PC-9 (cell line): Measurements from ENCODE around the gene RPAP2. TPM values are rescaled to one million over a fixed set of nuclear protein-coding genes. Genes with fewer than 3 reads are reported as not detected.

Experiments
- BruUV-seq: library from RNA; stranded (reverse); fragments of 400-500 nt; replicated peaks from 2 replicates; lab custom pipeline; 2021; lab: Mats Ljungman, UMichigan
- CTCF ChIA-PET: fragments of 300-600 bp; sonication (Branson Sonifier 250); formaldehyde crosslinking; loops from one replicate; lab custom pipeline; 2022; ENCODE audit warnings: antibody characterized with exemption; lab: Charles Lee
- POLR2A ChIA-PET: fragments of 300-600 bp; sonication (Branson Sonifier 250); formaldehyde crosslinking; loops from one replicate; lab custom pipeline; 2022; ENCODE audit warnings: antibody characterized with exemption; ENCODE audit not compliant: unreplicated experiment; lab: Charles Lee
- DNase-seq, 2 experiments: peaks; one replicate each; pipeline versions ENCODE4 v3.0.0 to v3.0.0-alpha.2; 2015 to 2022; ENCODE audit warnings: mixed read lengths in 1 of 2
- H2AFZ ChIP-seq: fragments of 200-600 bp; sonication (generic); 2 replicates; pipeline ENCODE4 v1.8.1; 2017; ENCODE audit warnings: antibody characterized with exemption
- H3F3A ChIP-seq: fragments of 200-600 bp; sonication (generic); 2 replicates; pipeline ENCODE4 v1.8.1; 2017; ENCODE audit warnings: antibody characterized with exemption, mild to moderate bottlenecking, low read depth; ENCODE audit not compliant: insufficient read depth
- H3K27ac ChIP-seq: fragments of 200-600 bp; sonication (generic); 2 replicates; pipeline ENCODE4 v1.6.1; 2016; ENCODE audit warnings: mixed run types
- H3K27me3 ChIP-seq: fragments of 200-600 bp; sonication (generic); 2 replicates; pipeline ENCODE4 v1.6.1; 2016; ENCODE audit warnings: low read depth, mixed run types; ENCODE audit not compliant: insufficient read depth
- H3K36me3 ChIP-seq: fragments of 200-600 bp; sonication (generic); 2 replicates; pipeline ENCODE4 v1.6.1; 2016; ENCODE audit warnings: low read depth, mixed run types
- H3K4me1 ChIP-seq: fragments of 200-600 bp; sonication (generic); replicated peaks from 2 replicates; pipeline ENCODE4 v1.6.1; 2016; ENCODE audit warnings: mixed run types; ENCODE audit not compliant: insufficient read depth
- H3K4me2 ChIP-seq: fragments of 200-600 bp; sonication (generic); 2 replicates; pipeline ENCODE4 v1.6.1; 2017; ENCODE audit warnings: mixed run types
- H3K4me3 ChIP-seq: fragments of 200-600 bp; sonication (generic); 2 replicates; pipeline ENCODE4 v1.6.1; 2016; ENCODE audit warnings: mixed run types
- H3K79me2 ChIP-seq: fragments of 200-600 bp; sonication (generic); 2 replicates; pipeline ENCODE4 v1.6.1; 2017; ENCODE audit warnings: low read depth, mixed run types
- H3K9me2 ChIP-seq: fragments of 200-600 bp; sonication (generic); 2 replicates; pipeline ENCODE4 v1.8.1; 2017; ENCODE audit warnings: mild to moderate bottlenecking; ENCODE audit not compliant: insufficient read depth
- H3K9me3 ChIP-seq: fragments of 200-600 bp; sonication (generic); 2 replicates; pipeline ENCODE4 v1.8.1; 2016; ENCODE audit warnings: low read depth; ENCODE audit not compliant: insufficient read depth
- H4K20me1 ChIP-seq: fragments of 200-600 bp; sonication (generic); 2 replicates; pipeline ENCODE4 v1.8.1; 2017; ENCODE audit not compliant: insufficient read depth
- EZH2 ChIP-seq: fragments of 200-600 bp; sonication (generic); IDR thresholded peaks from 2 replicates; pipeline ENCODE4 v1.8.0; 2017; ENCODE audit warnings: antibody characterized with exemption, low read depth
- intact Hi-C: fragments of 100-400 bp; cut with micrococcal nuclease; formaldehyde crosslinking; loops from one replicate; pipeline ENCODE4 v1.10.0; 2022; ENCODE audit not compliant: unreplicated experiment
- total RNA-seq: library from RNA; stranded (reverse); gene quantifications from 2 replicates; pipeline ENCODE4 v1.2.3, GENCODE V29; 2021
- TF ChIP-seq, protein P1 (sequence below): fragments of 200-600 bp; sonication (generic); conservative IDR thresholded peaks from 2 replicates; pipeline ENCODE4 v1.6.1; 2017; ENCODE audit warnings: mixed run types, antibody characterized with exemption, mild to moderate bottlenecking, moderate library complexity

Gene RPAP2
- total RNA-seq, 1 experiment from 2014 or later: 20.3 TPM

DNA sequence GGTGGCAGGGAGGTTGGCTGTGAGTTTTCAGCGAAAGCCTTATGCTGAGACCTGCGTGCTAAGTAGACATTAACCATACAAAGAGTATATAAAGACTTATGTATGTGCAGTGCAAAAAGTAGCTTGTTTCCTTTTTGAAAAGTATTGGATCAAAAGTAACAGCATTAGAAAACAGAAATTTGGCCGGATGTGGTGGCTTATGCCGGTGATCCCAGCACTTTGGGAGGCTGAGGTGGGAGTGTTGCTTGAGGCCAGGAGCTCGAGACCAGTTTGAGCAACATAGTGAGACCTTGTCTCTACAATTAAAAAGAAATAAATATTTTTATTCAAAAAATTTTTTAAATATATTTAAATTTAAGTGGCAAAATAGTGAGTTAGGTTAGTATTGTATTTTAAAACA is 2.2 kb downstream of the RPAP2 start:
- H3K36me3 ChIP-seq: peaks cover 36% of the 10 kb centered on the region
- no peak overlapping the region for H3K4me2 ChIP-seq
- H3K27ac ChIP-seq: no peak overlapping the region
- CTCF ChIA-PET: no interaction called here
- H3K27me3 ChIP-seq: no peaks in the 10 kb centered on the region
- peaks cover 24% of the 10 kb centered on the region for H3K4me1 ChIP-seq
- POLR2A ChIA-PET: interaction anchor here (1.0 kb wide), 1 partner anchor 250 kb away, joined by 3 read pairs; no protein-coding TSS in a partner anchor
- no peak overlapping the region for H2AFZ ChIP-seq
- no peaks in the 10 kb centered on the region for H3K9me3 ChIP-seq
- no peak overlapping the region for H3K4me3 ChIP-seq
- H3F3A ChIP-seq: 0 out of 2 replicates have a peak, but pooled peaks cover 3% of the 10 kb centered on the region
- TF ChIP-seq, protein P1, sequence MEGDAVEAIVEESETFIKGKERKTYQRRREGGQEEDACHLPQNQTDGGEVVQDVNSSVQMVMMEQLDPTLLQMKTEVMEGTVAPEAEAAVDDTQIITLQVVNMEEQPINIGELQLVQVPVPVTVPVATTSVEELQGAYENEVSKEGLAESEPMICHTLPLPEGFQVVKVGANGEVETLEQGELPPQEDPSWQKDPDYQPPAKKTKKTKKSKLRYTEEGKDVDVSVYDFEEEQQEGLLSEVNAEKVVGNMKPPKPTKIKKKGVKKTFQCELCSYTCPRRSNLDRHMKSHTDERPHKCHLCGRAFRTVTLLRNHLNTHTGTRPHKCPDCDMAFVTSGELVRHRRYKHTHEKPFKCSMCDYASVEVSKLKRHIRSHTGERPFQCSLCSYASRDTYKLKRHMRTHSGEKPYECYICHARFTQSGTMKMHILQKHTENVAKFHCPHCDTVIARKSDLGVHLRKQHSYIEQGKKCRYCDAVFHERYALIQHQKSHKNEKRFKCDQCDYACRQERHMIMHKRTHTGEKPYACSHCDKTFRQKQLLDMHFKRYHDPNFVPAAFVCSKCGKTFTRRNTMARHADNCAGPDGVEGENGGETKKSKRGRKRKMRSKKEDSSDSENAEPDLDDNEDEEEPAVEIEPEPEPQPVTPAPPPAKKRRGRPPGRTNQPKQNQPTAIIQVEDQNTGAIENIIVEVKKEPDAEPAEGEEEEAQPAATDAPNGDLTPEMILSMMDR: no peak
- no peak for TF ChIP-seq EZH2
- BruUV-seq: no TSS peak
- no peak for DNase-seq
- peaks cover 27% of the 10 kb centered on the region for H3K79me2 ChIP-seq
- H4K20me1 ChIP-seq: no peaks in the 10 kb centered on the region
- no peaks in the 10 kb centered on the region for H3K9me2 ChIP-seq
- intact Hi-C loops: loop anchor here (10.0 kb wide), 1 partner anchor 534 kb away; the partner anchor contains the start of gene RPL5

DNA sequence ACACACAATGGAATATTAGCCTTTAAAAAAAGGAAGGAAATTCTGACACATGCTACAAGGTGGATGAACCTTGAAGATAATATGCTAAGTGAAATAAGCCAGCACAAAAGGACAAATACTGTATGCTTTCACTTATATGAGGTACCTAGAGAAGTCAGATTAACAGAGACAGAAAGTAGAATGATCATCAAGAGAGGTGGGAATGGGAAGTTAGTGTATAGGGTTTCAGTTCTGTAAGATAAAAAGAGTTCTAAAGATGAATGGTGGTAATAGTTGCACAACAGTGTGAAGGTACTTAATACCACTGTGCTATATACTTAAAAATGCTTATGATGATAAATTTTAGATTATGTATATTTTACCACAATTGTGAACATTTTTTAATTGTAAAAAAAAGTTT is 7.2 kb downstream of the RPAP2 start:
- H4K20me1 ChIP-seq: no peaks in the 10 kb centered on the region
- H3K4me1 ChIP-seq: peaks cover under 1% of the 10 kb centered on the region; the same call in 1 of the 2 replicates
- intact Hi-C loops: loop anchor here (10.0 kb wide), 1 partner anchor 529 kb away; the partner anchor contains the start of gene RPL5
- no TSS peak for BruUV-seq
- no peaks in the 10 kb centered on the region for H3K27me3 ChIP-seq
- POLR2A ChIA-PET: interaction anchor here (0.7 kb wide), 1 partner anchor 534 kb away, joined by 3 read pairs; no protein-coding TSS in a partner anchor
- H3K36me3 ChIP-seq: peaks cover 33% of the 10 kb centered on the region
- CTCF ChIA-PET: no interaction called here
- no peaks in the 10 kb centered on the region for H3K9me2 ChIP-seq
- H3K4me2 ChIP-seq: no peak overlapping the region
- H3K9me3 ChIP-seq: no peaks in the 10 kb centered on the region
- H2AFZ ChIP-seq: no peak overlapping the region
- TF ChIP-seq, protein P1: no peak
- no peak for TF ChIP-seq EZH2
- no peak for DNase-seq
- no peak overlapping the region for H3K4me3 ChIP-seq
- H3F3A ChIP-seq: peaks cover 8% of the 10 kb centered on the region; the same call in 1 of the 2 replicates
- H3K27ac ChIP-seq: no peak overlapping the region
- H3K79me2 ChIP-seq: peaks cover under 1% of the 10 kb centered on the region; the same call in 1 of the 2 replicates

DNA sequence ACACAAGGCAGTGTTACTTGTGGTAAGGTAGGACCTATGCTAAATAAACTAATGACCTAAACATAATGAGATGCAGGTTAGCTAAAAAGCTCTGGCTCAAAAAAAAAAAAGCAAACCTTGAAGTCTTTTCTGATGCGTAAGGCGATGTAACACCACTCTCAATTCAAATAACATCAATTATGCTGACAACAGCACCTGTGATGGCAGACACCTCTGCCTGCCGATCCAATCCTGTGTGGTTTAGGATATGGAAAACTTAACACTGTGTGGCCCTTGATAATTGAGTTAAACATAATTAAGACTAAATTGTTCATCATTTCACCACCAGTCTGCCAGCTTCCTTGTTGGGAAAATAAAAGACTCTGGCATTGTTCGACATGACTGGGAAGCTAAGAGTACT is 9.1 kb downstream of the RPAP2 start:
- Histone ChIP-seq H3K9me2 (no peaks in the 10 kb centered on the region), H3K4me3 (no peak overlapping the region), H3K4me2 (no peak overlapping the region), H3K9me3 (no peaks in the 10 kb centered on the region), H2AFZ (no peak overlapping the region), H3K36me3 (peaks cover 31% of the 10 kb centered on the region), H3K27me3 (no peaks in the 10 kb centered on the region), H3F3A (peaks cover 8% of the 10 kb centered on the region; the same call in 1 of the 2 replicates), H3K4me1 (no peaks in the 10 kb centered on the region), H3K27ac (no peak overlapping the region), H3K79me2 (no peaks in the 10 kb centered on the region), H4K20me1 (no peaks in the 10 kb centered on the region)
- TF ChIP-seq, protein P1: no peak
- TF ChIP-seq EZH2: no peak
- no peak for DNase-seq
- POLR2A ChIA-PET: no interaction called here
- BruUV-seq: no TSS peak
- CTCF ChIA-PET: interaction anchor here (1.0 to 1.2 kb wide), 2 partner anchors 10 to 524 kb away, joined by 3 read pairs; no protein-coding TSS in a partner anchor
- intact Hi-C loops: loop anchor here (10.0 kb wide), 1 partner anchor 527 kb away; the partner anchor contains the start of gene RPL5
